ENCODE measurements around the gene PYCR2. TPM values are rescaled to one million over a fixed set of nuclear protein-coding genes. Genes with fewer than 3 reads are reported as not detected.

The PYCR2 gene
- polyA plus RNA-seq, 1 donor from 2014 or later: 51.5 TPM

DNA sequence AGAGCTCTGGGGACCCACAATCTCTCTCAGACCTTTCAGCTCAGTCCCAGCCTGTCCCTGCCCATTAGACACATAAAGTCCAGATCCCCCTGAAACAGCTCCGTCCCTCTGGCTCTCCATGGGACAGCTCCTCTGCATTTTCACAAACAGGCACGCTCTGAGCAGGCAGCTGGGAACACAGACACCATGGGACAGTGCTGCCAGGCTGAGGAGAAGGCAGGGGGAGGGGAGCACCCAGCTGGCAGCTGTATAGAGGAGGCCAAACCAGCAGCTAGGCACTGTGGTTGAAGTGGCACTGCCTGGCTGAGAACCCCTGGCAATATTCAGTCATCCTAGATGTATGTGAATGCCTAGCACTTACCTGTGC, 43.8 kb downstream of the PYCR2 start:
- Histone ChIP-seq H3K9ac (ENCODE audit: low read length) (no peak overlapping the region), H3K4me2 (ENCODE audit: low read length) (no peak overlapping the region), H4K20me1 (ENCODE audit: insufficient read depth) (no peaks in the 10 kb centered on the region), H3K9me3 (ENCODE audit: low read length) (no peaks in the 10 kb centered on the region), H3K4me3 (ENCODE audit: low read length) (no peak overlapping the region), H3K27ac (ENCODE audit: low read length) (no peak overlapping the region), H3F3A (ENCODE audit: insufficient read depth, low read length, poor library complexity, severe bottlenecking) (no peaks in the 10 kb centered on the region), H3K27me3 (ENCODE audit: insufficient read depth, low read depth, low read length) (peaks cover 37% of the 10 kb centered on the region), H2AFZ (ENCODE audit: low read depth, low read length) (no peak overlapping the region), H3K79me2 (replicated peaks; ENCODE audit: insufficient read depth, low read length) (no peaks in the 10 kb centered on the region), H3K9me2 (ENCODE audit: insufficient read depth, low read length) (no peaks in the 10 kb centered on the region), H3K36me3 (ENCODE audit: insufficient read depth, low read length) (no peaks in the 10 kb centered on the region)
- TF ChIP-seq, protein P1, sequence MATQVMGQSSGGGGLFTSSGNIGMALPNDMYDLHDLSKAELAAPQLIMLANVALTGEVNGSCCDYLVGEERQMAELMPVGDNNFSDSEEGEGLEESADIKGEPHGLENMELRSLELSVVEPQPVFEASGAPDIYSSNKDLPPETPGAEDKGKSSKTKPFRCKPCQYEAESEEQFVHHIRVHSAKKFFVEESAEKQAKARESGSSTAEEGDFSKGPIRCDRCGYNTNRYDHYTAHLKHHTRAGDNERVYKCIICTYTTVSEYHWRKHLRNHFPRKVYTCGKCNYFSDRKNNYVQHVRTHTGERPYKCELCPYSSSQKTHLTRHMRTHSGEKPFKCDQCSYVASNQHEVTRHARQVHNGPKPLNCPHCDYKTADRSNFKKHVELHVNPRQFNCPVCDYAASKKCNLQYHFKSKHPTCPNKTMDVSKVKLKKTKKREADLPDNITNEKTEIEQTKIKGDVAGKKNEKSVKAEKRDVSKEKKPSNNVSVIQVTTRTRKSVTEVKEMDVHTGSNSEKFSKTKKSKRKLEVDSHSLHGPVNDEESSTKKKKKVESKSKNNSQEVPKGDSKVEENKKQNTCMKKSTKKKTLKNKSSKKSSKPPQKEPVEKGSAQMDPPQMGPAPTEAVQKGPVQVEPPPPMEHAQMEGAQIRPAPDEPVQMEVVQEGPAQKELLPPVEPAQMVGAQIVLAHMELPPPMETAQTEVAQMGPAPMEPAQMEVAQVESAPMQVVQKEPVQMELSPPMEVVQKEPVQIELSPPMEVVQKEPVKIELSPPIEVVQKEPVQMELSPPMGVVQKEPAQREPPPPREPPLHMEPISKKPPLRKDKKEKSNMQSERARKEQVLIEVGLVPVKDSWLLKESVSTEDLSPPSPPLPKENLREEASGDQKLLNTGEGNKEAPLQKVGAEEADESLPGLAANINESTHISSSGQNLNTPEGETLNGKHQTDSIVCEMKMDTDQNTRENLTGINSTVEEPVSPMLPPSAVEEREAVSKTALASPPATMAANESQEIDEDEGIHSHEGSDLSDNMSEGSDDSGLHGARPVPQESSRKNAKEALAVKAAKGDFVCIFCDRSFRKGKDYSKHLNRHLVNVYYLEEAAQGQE (IDR thresholded peaks at IDR 0.05; ENCODE audit: borderline replicate concordance): no peak
- TF ChIP-seq, protein P2, sequence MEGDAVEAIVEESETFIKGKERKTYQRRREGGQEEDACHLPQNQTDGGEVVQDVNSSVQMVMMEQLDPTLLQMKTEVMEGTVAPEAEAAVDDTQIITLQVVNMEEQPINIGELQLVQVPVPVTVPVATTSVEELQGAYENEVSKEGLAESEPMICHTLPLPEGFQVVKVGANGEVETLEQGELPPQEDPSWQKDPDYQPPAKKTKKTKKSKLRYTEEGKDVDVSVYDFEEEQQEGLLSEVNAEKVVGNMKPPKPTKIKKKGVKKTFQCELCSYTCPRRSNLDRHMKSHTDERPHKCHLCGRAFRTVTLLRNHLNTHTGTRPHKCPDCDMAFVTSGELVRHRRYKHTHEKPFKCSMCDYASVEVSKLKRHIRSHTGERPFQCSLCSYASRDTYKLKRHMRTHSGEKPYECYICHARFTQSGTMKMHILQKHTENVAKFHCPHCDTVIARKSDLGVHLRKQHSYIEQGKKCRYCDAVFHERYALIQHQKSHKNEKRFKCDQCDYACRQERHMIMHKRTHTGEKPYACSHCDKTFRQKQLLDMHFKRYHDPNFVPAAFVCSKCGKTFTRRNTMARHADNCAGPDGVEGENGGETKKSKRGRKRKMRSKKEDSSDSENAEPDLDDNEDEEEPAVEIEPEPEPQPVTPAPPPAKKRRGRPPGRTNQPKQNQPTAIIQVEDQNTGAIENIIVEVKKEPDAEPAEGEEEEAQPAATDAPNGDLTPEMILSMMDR (IDR thresholded peaks at IDR 0.05; ENCODE audit: poor library complexity, severe bottlenecking): no peak
- TF ChIP-seq TAF1 (IDR thresholded peaks at IDR 0.05; ENCODE audit: low read depth) (no peak), SMC3 (conservative IDR thresholded peaks at IDR 0.05; ENCODE audit: poor library complexity) (no peak), EZH2 (IDR thresholded peaks at IDR 0.05; ENCODE audit: borderline replicate concordance, insufficient read depth, low read length, poor library complexity, severe bottlenecking) (no peak), EP300 (conservative IDR thresholded peaks at IDR 0.05; ENCODE audit: poor library complexity, severe bottlenecking) (no peak), MXI1 (conservative IDR thresholded peaks at IDR 0.05; ENCODE audit: poor library complexity, severe bottlenecking) (no peak), POLR2AphosphoS5 (IDR thresholded peaks at IDR 0.05) (no peak)

DNA sequence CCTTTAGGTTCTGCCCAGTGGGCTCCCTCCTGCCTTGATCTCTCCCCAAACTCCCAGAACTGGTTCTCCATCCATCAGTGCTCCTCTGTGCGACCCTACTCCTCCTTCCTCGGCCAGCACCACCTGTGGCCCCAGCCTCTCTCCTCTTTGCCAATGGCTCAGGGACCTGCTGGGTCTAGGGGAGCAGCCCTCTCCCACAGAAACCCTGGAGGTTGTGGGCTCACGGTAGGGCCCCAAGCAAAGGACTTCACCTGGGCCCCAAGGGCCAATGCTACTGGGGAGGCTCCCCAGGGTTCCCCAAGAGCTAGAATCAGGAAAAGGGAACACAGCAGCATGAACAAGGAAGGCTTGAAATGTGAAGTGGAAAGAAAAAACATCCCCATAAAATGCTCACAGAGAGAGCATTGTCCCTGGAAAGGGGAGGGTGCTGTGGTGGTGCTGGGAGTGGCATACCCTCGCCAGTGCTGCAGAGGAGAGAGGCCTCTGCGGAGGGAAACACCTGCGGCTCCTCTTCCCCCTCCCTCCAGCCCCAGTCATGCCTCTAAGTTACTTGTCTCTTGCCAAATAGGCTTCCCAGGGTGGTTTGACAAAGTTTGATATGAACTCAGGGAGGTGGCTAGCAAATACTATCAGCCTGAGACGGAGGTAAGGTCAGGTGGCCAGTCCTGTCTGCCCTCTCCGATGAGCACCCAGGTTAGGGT, 44.4 kb downstream of the PYCR2 start:
- no peak overlapping the region for H3K27ac ChIP-seq (ENCODE audit: low read length)
- H3K9me3 ChIP-seq (ENCODE audit: low read length): no peaks in the 10 kb centered on the region
- no peaks in the 10 kb centered on the region for H3K79me2 ChIP-seq (replicated peaks; ENCODE audit: insufficient read depth, low read length)
- H3K27me3 ChIP-seq (ENCODE audit: insufficient read depth, low read depth, low read length): peaks cover 37% of the 10 kb centered on the region
- H3K4me2 ChIP-seq (ENCODE audit: low read length): no peak overlapping the region
- no peak overlapping the region for H2AFZ ChIP-seq (ENCODE audit: low read depth, low read length)
- H3K36me3 ChIP-seq (ENCODE audit: insufficient read depth, low read length): no peaks in the 10 kb centered on the region
- TF ChIP-seq, protein P1 (IDR thresholded peaks at IDR 0.05; ENCODE audit: borderline replicate concordance): no peak
- TF ChIP-seq RAD21 (conservative IDR thresholded peaks at IDR 0.05) (no peak), TAF1 (IDR thresholded peaks at IDR 0.05; ENCODE audit: low read depth) (no peak), POLR2AphosphoS5 (IDR thresholded peaks at IDR 0.05) (no peak), EP300 (conservative IDR thresholded peaks at IDR 0.05; ENCODE audit: poor library complexity, severe bottlenecking) (no peak), MXI1 (conservative IDR thresholded peaks at IDR 0.05; ENCODE audit: poor library complexity, severe bottlenecking) (no peak)
- H4K20me1 ChIP-seq (ENCODE audit: insufficient read depth): no peaks in the 10 kb centered on the region
- no peaks in the 10 kb centered on the region for H3F3A ChIP-seq (ENCODE audit: insufficient read depth, low read length, poor library complexity, severe bottlenecking)
- no peaks in the 10 kb centered on the region for H3K9me2 ChIP-seq (ENCODE audit: insufficient read depth, low read length)
- no peak overlapping the region for H3K4me3 ChIP-seq (ENCODE audit: low read length)
- H3K9ac ChIP-seq (ENCODE audit: low read length): no peak overlapping the region

Measured in neural cell (in vitro differentiated cells).